ENCODE data around the gene PBX4.

The PBX4 gene

DNA sequence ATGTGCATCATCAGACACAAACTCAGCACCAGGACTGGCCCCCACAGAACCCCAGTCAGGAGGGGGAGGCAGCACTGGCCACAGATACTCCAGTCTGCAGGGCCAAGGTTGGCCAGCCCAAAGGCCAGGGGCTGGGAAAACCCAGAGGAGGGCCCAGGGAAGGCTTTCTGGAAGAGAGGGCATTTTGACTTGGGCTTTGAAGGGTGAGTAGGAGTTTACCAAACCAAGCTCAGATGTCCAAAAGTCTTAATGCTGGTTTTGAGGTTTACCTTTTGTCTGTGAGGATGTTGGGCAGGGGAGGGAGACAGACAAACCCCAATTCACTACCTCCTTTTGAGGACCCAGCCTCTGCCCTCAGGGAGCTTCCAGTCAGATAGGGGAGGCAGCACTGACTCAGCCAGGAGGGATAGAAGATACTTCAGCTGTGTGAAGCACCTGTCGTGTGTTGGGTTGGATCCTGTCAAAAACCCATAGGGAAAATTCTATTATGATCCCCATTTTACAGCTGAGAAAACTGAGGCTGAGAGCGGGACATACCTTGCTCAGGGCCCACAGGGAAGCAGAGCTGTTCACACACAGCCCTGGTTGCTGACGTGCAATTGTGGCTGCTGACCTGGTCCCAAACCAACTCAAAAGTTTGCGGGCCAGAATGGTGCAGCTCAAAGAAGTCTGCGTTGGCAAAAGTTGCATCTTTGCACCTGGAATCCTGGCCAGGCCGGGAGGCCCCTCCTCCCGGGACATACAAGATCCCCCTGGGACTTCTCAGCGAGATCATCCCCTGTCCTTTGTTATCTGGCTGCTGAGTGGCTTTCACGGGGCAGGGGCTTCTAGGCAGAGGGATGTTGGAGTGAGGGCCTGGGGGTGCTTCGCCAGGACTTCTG lies 67.3 kb downstream of the PBX4 start:
- no peak for DNase-seq (ENCODE audit: low spot score)
- TF ChIP-seq, protein P1, sequence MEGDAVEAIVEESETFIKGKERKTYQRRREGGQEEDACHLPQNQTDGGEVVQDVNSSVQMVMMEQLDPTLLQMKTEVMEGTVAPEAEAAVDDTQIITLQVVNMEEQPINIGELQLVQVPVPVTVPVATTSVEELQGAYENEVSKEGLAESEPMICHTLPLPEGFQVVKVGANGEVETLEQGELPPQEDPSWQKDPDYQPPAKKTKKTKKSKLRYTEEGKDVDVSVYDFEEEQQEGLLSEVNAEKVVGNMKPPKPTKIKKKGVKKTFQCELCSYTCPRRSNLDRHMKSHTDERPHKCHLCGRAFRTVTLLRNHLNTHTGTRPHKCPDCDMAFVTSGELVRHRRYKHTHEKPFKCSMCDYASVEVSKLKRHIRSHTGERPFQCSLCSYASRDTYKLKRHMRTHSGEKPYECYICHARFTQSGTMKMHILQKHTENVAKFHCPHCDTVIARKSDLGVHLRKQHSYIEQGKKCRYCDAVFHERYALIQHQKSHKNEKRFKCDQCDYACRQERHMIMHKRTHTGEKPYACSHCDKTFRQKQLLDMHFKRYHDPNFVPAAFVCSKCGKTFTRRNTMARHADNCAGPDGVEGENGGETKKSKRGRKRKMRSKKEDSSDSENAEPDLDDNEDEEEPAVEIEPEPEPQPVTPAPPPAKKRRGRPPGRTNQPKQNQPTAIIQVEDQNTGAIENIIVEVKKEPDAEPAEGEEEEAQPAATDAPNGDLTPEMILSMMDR (IDR thresholded peaks at IDR 0.05; ENCODE audit: extremely low read depth, missing control alignments): no peak

DNA sequence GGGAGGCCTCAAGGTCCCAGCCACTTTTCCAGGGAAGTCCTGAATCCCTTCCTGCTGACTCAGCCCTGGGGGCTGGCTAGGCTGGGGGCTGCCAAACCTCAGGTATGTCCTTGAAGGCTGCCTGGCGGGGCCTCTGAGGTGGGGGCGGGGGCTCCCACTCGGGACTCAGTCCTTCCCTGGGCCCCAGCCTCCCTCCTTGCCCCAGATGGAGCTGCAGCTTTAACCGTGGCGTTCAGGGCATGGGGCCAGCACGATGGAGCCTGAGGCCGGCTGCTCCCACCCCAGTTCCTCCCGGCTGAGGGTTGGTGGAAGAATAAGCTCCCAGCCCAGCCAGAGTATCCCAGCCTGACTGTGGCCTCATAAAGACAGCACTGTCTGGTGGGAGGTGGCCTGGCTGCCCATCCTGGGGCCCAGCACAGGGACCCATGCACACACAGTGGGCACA lies 68.0 kb downstream of the PBX4 start:
- TF ChIP-seq, protein P1 (IDR thresholded peaks at IDR 0.05; ENCODE audit: extremely low read depth, missing control alignments): no peak
- DNase-seq (ENCODE audit: low spot score): no peak

DNA sequence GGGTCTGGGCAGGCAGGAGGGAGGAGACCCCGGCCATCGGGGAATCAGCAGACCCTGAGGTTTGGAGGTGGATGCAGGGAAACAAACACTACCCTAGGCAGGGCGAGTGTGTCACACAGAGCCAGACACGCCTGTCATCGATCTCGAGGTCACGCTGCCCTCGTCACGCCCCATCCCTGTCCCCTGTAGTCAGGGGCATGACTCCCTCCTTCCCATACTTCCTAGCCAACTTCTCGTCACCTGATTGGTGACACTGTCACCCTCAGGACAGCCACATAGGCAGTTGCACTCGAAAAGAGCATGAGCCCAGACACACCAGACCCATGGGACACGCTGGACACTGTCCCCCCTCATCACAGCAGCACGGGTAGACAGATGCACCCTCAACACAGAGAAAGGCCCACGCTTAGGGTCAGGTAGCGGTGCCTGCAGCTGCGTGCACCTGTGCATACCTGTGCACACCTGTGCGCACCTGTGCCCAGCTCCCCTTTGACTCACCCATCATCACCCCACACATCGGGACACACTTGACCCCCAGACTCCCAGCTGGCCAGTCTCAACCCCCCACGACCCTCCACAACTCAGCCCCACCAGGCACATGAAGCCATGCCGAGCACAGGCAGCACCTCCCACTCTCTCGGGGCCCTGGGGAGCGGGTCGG lies 68.6 kb downstream of the PBX4 start:
- DNase-seq (ENCODE audit: low spot score): no peak
- TF ChIP-seq, protein P1 (IDR thresholded peaks at IDR 0.05; ENCODE audit: extremely low read depth, missing control alignments): no peak

DNA sequence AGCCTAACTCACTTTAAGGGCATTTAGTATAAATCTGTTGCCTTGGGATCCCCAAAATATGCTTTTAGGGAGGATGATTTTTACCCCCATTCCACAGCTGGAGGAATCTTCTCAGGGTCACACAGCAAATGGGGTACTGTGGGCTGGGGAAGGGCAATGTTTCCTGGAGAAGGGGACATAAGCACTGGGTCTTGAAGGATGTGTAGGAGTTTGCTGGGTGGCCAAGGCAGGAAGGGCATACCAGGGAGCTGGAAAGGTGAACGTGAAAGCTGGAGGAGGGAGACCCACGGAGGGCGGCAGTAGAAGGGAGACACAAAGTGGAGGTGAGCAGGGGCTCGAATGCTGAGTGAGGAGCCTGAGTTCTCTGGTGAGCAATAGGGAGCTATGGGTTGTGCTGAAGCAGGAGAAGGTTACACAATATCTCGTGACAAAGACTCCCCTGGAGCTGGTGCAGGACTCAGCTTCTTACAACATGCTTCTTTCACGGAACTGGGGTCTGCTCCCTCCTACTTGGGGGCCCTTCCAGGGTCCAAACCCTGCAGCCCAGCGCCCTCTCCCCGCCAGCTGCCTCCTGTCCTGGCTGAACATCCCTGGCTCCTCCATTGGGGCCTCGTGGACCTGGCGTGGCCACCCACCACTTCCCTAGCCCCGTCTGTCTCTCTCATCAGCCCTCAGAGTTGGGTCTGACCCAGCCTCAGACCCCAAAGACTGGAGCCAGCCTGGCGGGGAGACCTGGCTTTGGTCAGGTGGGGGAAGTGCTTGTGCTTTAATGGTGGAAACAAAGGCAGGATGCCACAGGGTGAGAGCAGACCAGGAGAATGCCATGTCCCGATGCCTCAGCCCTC lies 69.3 kb downstream of the PBX4 start:
- TF ChIP-seq, protein P1 (IDR thresholded peaks at IDR 0.05; ENCODE audit: extremely low read depth, missing control alignments): no peak
- no peak for DNase-seq (ENCODE audit: low spot score)

DNA sequence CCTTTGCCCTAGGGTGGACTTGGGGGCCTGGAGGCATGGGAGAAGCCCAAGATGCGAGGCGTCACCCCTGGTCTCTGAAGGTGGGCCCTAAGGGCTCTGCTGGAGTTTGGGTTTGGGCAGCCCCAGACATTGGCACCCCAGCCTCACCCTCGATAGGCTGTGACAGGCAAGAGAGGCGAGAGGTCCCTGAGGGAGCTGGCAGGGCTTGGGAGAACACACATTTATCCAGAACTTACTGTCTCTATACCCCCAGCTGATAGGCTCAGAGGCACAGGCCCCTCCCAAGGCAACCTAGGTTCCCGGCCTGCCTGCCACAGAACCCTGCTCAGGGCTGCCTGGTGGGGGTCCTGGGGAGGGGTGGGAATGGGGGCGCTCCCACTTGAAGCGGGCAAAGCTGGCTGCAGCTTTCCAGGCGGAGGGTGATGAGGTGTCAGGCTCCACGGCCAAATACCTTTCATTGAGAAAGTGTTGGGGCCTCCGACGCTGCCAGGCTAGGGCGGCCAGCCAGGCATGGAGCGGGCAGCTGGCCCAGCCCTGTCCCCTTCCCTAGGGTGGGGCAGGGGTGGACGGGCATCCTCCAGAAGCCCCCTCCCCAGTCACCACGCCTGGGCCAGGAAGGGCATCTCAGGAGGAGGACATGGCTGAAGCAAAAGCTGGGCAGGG lies 70.7 kb downstream of the PBX4 start:
- no peak for DNase-seq (ENCODE audit: low spot score)

DNA sequence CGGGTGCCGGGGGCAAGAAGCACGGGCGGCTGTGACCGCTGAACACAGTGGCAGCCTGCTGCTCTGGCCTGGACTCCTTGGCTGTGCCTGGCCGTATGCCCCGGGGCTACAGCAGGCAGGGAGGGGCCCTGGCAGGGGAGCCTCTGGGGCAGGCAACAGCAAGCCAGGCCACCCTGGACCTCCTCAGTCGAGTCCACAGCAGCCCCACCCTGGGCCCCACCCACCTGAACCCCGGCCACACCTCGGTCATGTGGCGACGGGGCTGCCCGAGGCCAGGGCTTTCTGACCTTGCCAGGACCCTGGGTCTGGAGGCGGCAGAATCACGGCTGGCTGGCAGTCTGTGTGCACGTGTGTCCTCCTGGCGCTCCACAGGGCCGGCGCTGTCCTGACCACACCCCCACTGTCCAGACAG lies 71.7 kb downstream of the PBX4 start:
- DNase-seq (ENCODE audit: low spot score): no peak
- TF ChIP-seq, protein P1 (IDR thresholded peaks at IDR 0.05; ENCODE audit: extremely low read depth, missing control alignments): no peak

More for the DNA sequence above, 70.7 kb downstream of the PBX4 start:
- TF ChIP-seq, protein P1 (IDR thresholded peaks at IDR 0.05; ENCODE audit: extremely low read depth, missing control alignments): no peak
